ENCODE measurements around the gene C1QTNF12.

- TF ChIP-seq CTCF (IDR thresholded peaks at IDR 0.05; ENCODE audit: extremely low read depth in 1 of 2, insufficient read depth in 1 of 2, low read depth in 1 of 2, low read length in 2 of 2), result no peak
- no peak for TF ChIP-seq JUN (IDR thresholded peaks at IDR 0.05; ENCODE audit: borderline replicate concordance, insufficient read depth, insufficient read length, low read depth)
- TF ChIP-seq POLR2AphosphoS5 (IDR thresholded peaks at IDR 0.05; ENCODE audit: insufficient read depth, low read depth, low read length), result no peak
- no peak for TF ChIP-seq POLR2A (IDR thresholded peaks at IDR 0.05; ENCODE audit: low read depth, low read length)
- no peak for TF ChIP-seq MAX (IDR thresholded peaks at IDR 0.05; ENCODE audit: insufficient read depth, insufficient read length)
- no peak for TF ChIP-seq EZH2 (IDR thresholded peaks at IDR 0.05; ENCODE audit: borderline replicate concordance, low read depth, low read length, severe bottlenecking)
- no peak for TF ChIP-seq MYC (IDR thresholded peaks at IDR 0.05; ENCODE audit: low read depth, low read length)
Measured at GRCh38 chr1:1253972-1254666, 7.6 kb upstream of the C1QTNF12 start.
